ENCODE measurements around the gene RHBG. TPM values are rescaled to one million over a fixed set of nuclear protein-coding genes. Genes with fewer than 3 reads are reported as not detected.

RHBG gene
- total RNA-seq, 2 donors from 2014 or later, result 0.85 TPM; not detected in 1

- intact Hi-C loops (cut with DNase I), result loop anchor here (5.0 to 10.0 kb wide), 2 partner anchors 225 to 268 kb away; partner anchors contain the start of gene HAPLN2
- Histone ChIP-seq H3K27me3 (replicated peaks; ENCODE audit: insufficient read depth) (peaks cover 17% of the 10 kb centered on the region), H3K9me3 (no peaks in the 10 kb centered on the region), H3K27ac (no peak overlapping the region), H3K4me1 (replicated peaks) (no peaks in the 10 kb centered on the region), H3K36me3 (no peaks in the 10 kb centered on the region), H3K4me3 (no peak overlapping the region)
- DNase-seq (ENCODE audit: low spot score), result no peak
- 95% methylated on average over 8 of the region's 8 CpGs for WGBS
- TF ChIP-seq POLR2A (IDR thresholded peaks at IDR 0.05), result no peak
- TF ChIP-seq CTCF (IDR thresholded peaks at IDR 0.05), result no peak
- no peak for TF ChIP-seq POLR2AphosphoS5 (IDR thresholded peaks at IDR 0.05)
Measured at GRCh38 chr1:156389311-156389710, 20.3 kb downstream of the RHBG start.

DNA sequence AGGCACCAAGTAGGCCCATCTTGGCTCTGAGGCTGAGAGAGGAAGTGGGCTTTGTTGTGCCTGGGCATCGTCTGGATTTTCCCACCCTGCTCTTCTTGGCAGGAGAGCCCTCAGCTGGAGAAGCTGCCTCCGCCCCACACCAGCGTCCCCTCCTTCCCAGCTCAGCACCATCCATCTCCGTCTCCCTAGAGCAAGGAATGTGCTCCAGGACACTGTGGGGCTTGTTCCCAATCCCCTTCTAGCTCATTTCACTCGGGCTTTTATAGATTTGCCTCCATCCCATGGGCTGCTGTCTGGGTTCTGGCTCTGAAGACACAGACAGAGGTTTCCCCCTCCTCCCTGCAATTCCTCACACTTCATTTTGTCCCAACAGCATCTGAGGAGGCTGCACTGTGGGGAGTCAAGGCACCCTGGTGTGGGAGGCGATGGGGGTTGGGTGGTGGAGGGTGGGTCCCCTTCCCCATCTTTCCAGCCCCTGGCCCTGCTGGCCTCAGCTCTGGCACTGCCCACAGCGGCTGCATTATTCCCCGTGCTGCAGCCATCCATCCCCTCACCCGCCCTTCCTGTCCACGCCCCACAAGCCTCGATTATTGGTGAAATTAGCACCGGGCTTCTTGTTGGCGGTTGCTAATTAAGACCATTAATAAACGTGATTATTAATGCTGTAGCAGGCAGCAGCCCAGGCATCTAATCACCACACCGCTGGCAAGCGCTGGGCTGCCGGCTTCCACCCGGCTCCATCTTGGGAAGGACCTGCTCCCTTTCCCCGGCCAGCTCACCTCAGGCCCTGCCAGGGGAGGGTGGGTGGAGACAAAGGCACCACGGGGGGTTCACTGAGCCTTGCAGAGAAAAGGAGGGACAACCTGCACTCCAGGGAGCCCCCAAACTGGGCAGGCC lies 21.7 kb downstream of the RHBG start:
- H3K27ac ChIP-seq, result no peak overlapping the region
- H3K27me3 ChIP-seq (replicated peaks; ENCODE audit: insufficient read depth), result peaks cover 17% of the 10 kb centered on the region
- no peaks in the 10 kb centered on the region for H3K36me3 ChIP-seq
- H3K4me1 ChIP-seq (replicated peaks), result no peaks in the 10 kb centered on the region
- intact Hi-C loops (cut with DNase I), result no loop called here
- no peak overlapping the region for H3K4me3 ChIP-seq
- TF ChIP-seq POLR2A (IDR thresholded peaks at IDR 0.05) (no peak), CTCF (IDR thresholded peaks at IDR 0.05) (no peak), POLR2AphosphoS5 (IDR thresholded peaks at IDR 0.05) (no peak)
- H3K9me3 ChIP-seq, result no peaks in the 10 kb centered on the region
- DNase-seq (ENCODE audit: low spot score), result no peak
- WGBS, result 64% methylated on average over 20 of the region's 20 CpGs

GRCh38 chr1:156391366-156391677 lies 22.3 kb downstream of the RHBG start:
- Histone ChIP-seq H3K27ac (no peak overlapping the region), H3K4me3 (no peak overlapping the region), H3K4me1 (replicated peaks) (no peaks in the 10 kb centered on the region), H3K27me3 (replicated peaks; ENCODE audit: insufficient read depth) (peaks cover 17% of the 10 kb centered on the region), H3K9me3 (no peaks in the 10 kb centered on the region), H3K36me3 (no peaks in the 10 kb centered on the region)
- 86% methylated on average over 11 of the region's 11 CpGs for WGBS
- intact Hi-C loops (cut with DNase I), result no loop called here
- DNase-seq (ENCODE audit: low spot score), result no peak
- TF ChIP-seq CTCF (IDR thresholded peaks at IDR 0.05) (no peak), POLR2AphosphoS5 (IDR thresholded peaks at IDR 0.05) (no peak)

- 78% methylated on average over 8 of the region's 8 CpGs for WGBS
- DNase-seq (ENCODE audit: low spot score), result no peak
Measured at GRCh38 chr1:156391701-156392100, 22.7 kb downstream of the RHBG start.

More at GRCh38 chr1:156391701-156392100, 22.7 kb downstream of the RHBG start:
- Histone ChIP-seq H3K27me3 (replicated peaks; ENCODE audit: insufficient read depth) (peaks cover 17% of the 10 kb centered on the region), H3K9me3 (no peaks in the 10 kb centered on the region), H3K4me1 (replicated peaks) (no peaks in the 10 kb centered on the region), H3K4me3 (no peak overlapping the region), H3K27ac (no peak overlapping the region), H3K36me3 (no peaks in the 10 kb centered on the region)
- TF ChIP-seq POLR2AphosphoS5 (IDR thresholded peaks at IDR 0.05), result no peak
- TF ChIP-seq CTCF (IDR thresholded peaks at IDR 0.05), result no peak
- no peak for TF ChIP-seq POLR2A (IDR thresholded peaks at IDR 0.05)
- intact Hi-C loops (cut with DNase I), result no loop called here

Data from prostate gland (tissue), 2 donors.